Psoas muscle (tissue), 8 donors: ENCODE results near the gene RINL. TPM values are rescaled to one million over a fixed set of nuclear protein-coding genes. Genes with fewer than 3 reads are reported as not detected.

Source experiments
- ATAC-seq, 4 donors: fragments of 200-7000 bp; cut with Tn5 transposase; one replicate each; pipeline ENCODE4 v1.9.1; 2020; ENCODE audit warnings: moderate library complexity in 3 of 4, mild to moderate bottlenecking in 2 of 4
- DNase-seq, 2 donors: peaks; one replicate each; pipeline ENCODE4 v3.0.0-alpha.2; 2020
- H3K27ac ChIP-seq: fragments of 200-600 bp; one replicate; pipeline ENCODE4 v1.8.0; 2022
- H3K27me3 ChIP-seq, 3 donors: fragments of 200-600 bp in 1 of 3; one replicate each; pipeline versions ENCODE4 v1.6.1 to v1.8.0; 2013 to 2022; ENCODE audit warnings: low read length in 2 of 3, mild to moderate bottlenecking in 2 of 3, moderate library complexity in 1 of 3; ENCODE audit not compliant: insufficient read depth in 3 of 3
- H3K36me3 ChIP-seq, 2 donors: fragments of 200-600 bp in 1 of 2; one replicate each; pipeline versions ENCODE4 v1.6.1 to v1.8.0; 2013 to 2022; ENCODE audit warnings: low read depth in 1 of 2, mild to moderate bottlenecking in 1 of 2, moderate library complexity in 1 of 2; ENCODE audit not compliant: insufficient read depth in 1 of 2
- H3K4me1 ChIP-seq: fragments of 200-600 bp; one replicate; pipeline ENCODE4 v1.8.0; 2022
- H3K4me3 ChIP-seq: fragments of 200-600 bp; one replicate; pipeline ENCODE4 v1.8.0; 2022; ENCODE audit warnings: mild to moderate bottlenecking
- H3K9me3 ChIP-seq: fragments of 200-600 bp; one replicate; pipeline ENCODE4 v1.8.0; 2022
- CTCF ChIP-seq: fragments of 200-600 bp; IDR thresholded peaks from one replicate; pipeline ENCODE4 v1.8.0; 2022; ENCODE audit warnings: antibody characterized with exemption
- WGBS, 3 donors: extraction: QIAGEN DNeasy Blood & Tissue Kit; methylation state at CpG; one replicate each; pipeline versions ENCODE4 v1.1.6 to v1.1.7; 2013; 5-methylcytosine and 5-hydroxymethylcytosine counted together
- intact Hi-C, 2 donors: fragments of 100-400 bp; cut with DNase I; formaldehyde crosslinking; loops; one replicate each; pipeline versions ENCODE4 v1.11.0 to v1.14.2; 2022
- long read RNA-seq, 2 donors: library from polyadenylated mRNA; unstranded; transcript quantifications; one replicate each; pipeline ENCODE4 v2.0.0, GENCODE V29; 2021
- polyA plus RNA-seq, 3 donors: library from polyadenylated mRNA; stranded (reverse); fragments of 200-250 nt; gene quantifications; one replicate each; pipeline ENCODE4 v1.2.3, GENCODE V29; 2013
- total RNA-seq, 4 donors: library from RNA; stranded (reverse); fragmentation: NEBNext Ultra II Directional in 2 of 4; extraction: Animal tissue kit (Norgen Biotek cat#: 25700) in 2 of 4; gene quantifications; one replicate each; pipeline versions ENCODE4 v1.2.1 to v1.2.4, GENCODE V29; 2021 to 2023
- donor health status: healthy with polysubstance abuse.
- donor health status: DM: no; HTN: no; CAD: no; lungs with moderate emphysema.
- donor health status: Bipolar disorder and iron deficiency.
- donor health status: healthy.
- donor health status: DM: yes; HTN: yes; CAD: no.
- donor health status: DM: no; HTN: no; CAD: no.
- donor health status: DM: no; HTN: no; CAD: no.
- donor health status: DM: yes; HTN: yes; CAD: no.

Gene RINL, protein sequence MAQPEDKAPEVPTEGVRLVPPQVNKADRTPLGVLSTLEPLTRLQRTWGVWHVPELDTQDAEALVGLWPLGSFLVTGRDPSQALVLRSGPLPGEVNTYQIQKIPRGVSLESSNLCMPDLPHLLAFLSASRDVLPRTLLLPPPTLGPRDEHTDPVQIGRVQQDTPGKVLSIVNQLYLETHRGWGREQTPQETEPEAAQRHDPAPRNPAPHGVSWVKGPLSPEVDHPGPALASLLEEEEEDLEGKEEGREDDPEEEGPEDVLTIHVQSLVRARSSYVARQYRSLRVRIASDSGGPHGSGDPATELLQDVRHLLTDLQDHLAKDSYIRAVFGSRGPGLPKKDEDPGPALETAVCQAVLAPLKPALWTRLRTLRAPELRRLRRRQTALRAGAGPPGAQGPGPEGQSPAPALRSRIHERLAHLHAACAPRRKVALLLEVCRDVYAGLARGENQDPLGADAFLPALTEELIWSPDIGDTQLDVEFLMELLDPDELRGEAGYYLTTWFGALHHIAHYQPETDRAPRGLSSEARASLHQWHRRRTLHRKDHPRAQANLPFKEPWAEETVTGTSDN
- 1 to 10 TPM; 1.5 to 4.8 (median 2.2) TPM for total RNA-seq
- 1 to 10 TPM; 2.2 to 3.4 (median 2.2) TPM for polyA plus RNA-seq
- long read RNA-seq, donor 1, partial matches to known transcripts = 1 of 1 reads
- long read RNA-seq, donor 1, other reads (novel, unspliced or antisense) = 0 of 1 reads
- long read RNA-seq, donor 2 = 0 reads

DNA sequence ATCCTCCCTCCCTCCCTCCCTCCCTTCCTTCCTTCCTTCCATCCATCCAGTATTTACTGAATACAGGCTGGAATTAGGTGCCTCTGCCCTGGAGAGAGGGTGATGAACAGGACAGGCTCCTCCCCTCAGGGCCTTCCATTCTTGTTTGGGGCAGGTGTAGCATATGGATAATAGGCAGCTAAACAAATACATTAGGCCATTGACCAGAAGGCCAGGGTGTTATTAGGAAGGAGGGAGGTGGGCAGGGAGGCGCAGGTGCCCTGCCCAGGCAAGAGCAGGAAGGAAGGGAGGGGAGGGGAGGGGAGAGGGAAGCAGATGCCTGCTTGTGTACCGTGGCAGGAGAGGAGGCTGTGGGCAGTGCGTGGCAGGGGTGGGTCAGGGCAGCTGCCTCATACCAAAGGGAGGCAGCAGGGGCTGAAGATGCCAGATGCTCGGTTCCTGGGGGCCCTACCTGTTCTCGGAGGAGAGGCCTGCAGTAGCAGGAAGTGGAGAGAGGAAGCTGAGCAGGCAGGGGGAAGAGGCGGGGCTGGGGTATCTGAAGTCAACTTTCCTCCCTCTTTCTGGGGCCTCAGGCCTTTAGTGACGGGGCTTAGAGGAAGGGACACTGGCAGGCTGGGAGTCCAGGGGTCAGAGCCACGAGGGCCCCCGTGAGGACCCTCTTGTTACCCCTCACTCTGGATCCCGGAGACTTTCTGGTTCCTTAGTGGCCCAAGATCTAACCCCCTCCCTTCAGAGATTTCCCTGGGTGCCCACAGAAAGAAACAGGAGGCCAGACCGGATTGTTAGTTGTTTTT lies at the start of gene RINL:
RINL (minus strand) TSS at position 495 of the 794 bp plus-strand sequence. CDS start 1,533 bp downstream, outside the sequence.
- 45 to 55% (median 50%) methylated on average over 11 of the region's 11 CpGs for WGBS, 3 donors
- intact Hi-C loops = no loop called here
- ATAC-seq (peak in 1 of 4 donors; percentile 21), DNase-seq (peak in 1 of 2 donors; percentile 50)
- H3K27me3 ChIP-seq = no peaks in the 10 kb centered on the region
- H3K4me1 ChIP-seq = no peaks in the 10 kb centered on the region
- H3K4me3 ChIP-seq = no peak within 1 kb of the TSS
- no peaks in the 10 kb centered on the region for H3K9me3 ChIP-seq
- H3K27ac ChIP-seq = peak within 1 kb of the TSS; percentile 28
- peaks cover 0 to 44% of the 10 kb centered on the region in 2 donors for H3K36me3 ChIP-seq
- TF ChIP-seq CTCF = no peak

DNA sequence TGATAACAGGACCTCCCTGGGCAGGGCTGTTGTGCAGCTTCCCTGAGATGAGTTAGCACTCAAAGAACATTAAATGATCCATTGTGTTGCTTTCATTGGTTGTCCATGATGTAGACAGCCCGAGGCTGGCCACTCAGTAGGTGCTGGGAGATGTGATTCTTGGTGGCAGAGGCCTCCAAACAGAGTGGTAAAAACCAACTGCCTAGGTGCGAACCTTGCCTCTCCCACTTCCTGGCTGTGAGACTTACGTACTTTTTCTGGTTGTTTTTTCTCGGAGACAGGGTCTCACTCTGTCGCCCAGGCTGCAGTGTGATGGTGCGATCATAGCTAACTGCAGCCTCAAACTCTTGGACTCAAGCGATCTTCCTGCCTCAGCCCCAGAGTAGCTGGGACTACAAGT lies 46.3 kb upstream of the RINL start:
- no peak overlapping the region for H3K27ac ChIP-seq
- intact Hi-C loops = loop anchor here in 1 of 2 donors (10.0 kb wide), 1 partner anchor 280 kb away; the partner anchor contains the start of gene ACTN4
- 92 to 96% (median 95%) methylated on average over 7 of the region's 7 CpGs for WGBS, 3 donors
- H3K27me3 ChIP-seq = no peaks in the 10 kb centered on the region
- no peaks in the 10 kb centered on the region for H3K9me3 ChIP-seq
- no peak for DNase-seq
- no peak overlapping the region for H3K4me3 ChIP-seq
- H3K4me1 ChIP-seq = peaks cover 3% of the 10 kb centered on the region
- TF ChIP-seq CTCF = no peak
- peaks cover 0 to 60% of the 10 kb centered on the region in 2 donors for H3K36me3 ChIP-seq
- no peak for ATAC-seq

GRCh38 chr19:38922482-38922881 lies 44.4 kb upstream of the RINL start:
- Histone ChIP-seq H3K27me3 (no peaks in the 10 kb centered on the region), H3K9me3 (no peaks in the 10 kb centered on the region), H3K4me3 (no peak overlapping the region), H3K36me3 (peaks cover 0 to 57% of the 10 kb centered on the region in 2 donors), H3K4me1 (no peaks in the 10 kb centered on the region), H3K27ac (no peak overlapping the region)
- intact Hi-C loops = loop anchor here in 1 of 2 donors (10.0 kb wide), 1 partner anchor 278 kb away; the partner anchor contains the start of gene ACTN4
- no peak for TF ChIP-seq CTCF
- no peak for ATAC-seq
- 85 to 97% (median 93%) methylated on average over 5 of the region's 5 CpGs for WGBS, 3 donors
- DNase-seq = no peak

DNA sequence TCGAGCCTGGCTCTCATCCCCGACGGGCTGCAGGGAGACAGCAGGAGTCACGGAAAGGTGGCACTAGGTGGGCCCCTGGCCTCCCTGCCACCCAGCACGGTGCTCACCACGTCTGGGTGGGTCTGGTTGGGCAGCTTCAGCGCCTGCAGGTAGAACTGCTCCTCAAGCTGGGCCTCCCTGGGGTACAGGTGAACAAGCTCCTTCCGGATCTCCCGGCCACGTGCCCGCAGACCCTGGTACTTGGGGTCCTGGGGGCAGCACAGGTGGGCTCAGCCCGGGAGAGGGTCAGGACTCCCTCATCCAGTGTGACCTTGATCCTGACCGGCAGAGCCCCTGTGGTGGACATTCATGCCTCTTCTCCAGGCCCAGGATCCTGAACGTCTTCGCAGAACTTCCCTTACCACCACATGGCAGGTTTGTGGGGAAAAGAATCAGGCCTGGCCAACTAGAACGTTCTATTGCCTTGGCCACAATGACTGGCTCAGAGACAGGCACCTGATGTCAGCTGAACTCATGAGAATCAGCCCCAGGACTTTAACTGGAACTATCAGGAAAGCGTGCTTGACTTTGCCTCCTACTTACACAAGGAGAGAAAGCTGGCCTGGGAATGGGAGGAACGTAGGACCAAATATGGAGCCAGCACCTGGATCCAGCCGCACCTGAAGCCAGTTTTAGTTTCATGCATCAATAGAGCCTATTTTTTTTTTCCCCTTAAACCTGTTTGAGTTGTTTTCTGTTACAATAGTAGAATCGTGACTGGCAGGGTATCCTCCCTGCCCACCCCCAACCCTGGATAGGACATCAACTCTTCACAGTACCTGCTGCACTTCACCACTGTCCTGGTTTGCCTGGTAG lies 43.6 kb upstream of the RINL start:
- Histone ChIP-seq H3K4me3 (no peak overlapping the region), H3K36me3 (peaks cover 0 to 57% of the 10 kb centered on the region in 2 donors), H3K9me3 (no peaks in the 10 kb centered on the region), H3K4me1 (no peaks in the 10 kb centered on the region), H3K27me3 (no peaks in the 10 kb centered on the region), H3K27ac (no peak overlapping the region)
- DNase-seq (no peak), ATAC-seq (no peak)
- 89 to 94% (median 91%) methylated on average over 19 to 20 of the region's 20 CpGs for WGBS, 3 donors
- TF ChIP-seq CTCF = no peak
- intact Hi-C loops = loop anchor here in 1 of 2 donors (10.0 kb wide), 1 partner anchor 277 kb away; the partner anchor contains the start of gene ACTN4
